Prostate gland (tissue), 2 donors: ENCODE results near the gene TMEM59. TPM values are rescaled to one million over a fixed set of nuclear protein-coding genes. Genes with fewer than 3 reads are reported as not detected.

ENCODE experiments used
- DNase-seq: peaks from one replicate; pipeline ENCODE4 v3.0.0-alpha.2; 2019; ENCODE audit warnings: low spot score
- H3K27ac ChIP-seq, 2 donors: fragments of 200-600 bp; sonication (generic); 2 replicates each; pipeline ENCODE4 v1.5.1; 2017 to 2019
- H3K27me3 ChIP-seq: fragments of 200-600 bp; sonication (generic); replicated peaks from 2 replicates; pipeline ENCODE4 v1.5.1; 2019; ENCODE audit not compliant: insufficient read depth
- H3K36me3 ChIP-seq, 2 donors: fragments of 200-600 bp; sonication (generic); 1 replicate in 1 of 2; 2 replicates in 1 of 2; pipeline versions ENCODE4 v1.5.1 to v1.8.1; 2017 to 2019
- H3K4me1 ChIP-seq: fragments of 200-600 bp; sonication (generic); replicated peaks from 2 replicates; pipeline ENCODE4 v1.5.1; 2019
- H3K4me3 ChIP-seq, 2 donors: fragments of 200-600 bp; sonication (generic); 2 replicates each; pipeline ENCODE4 v1.5.1; 2017 to 2019
- H3K9me3 ChIP-seq: fragments of 200-600 bp; sonication (generic); 2 replicates; pipeline ENCODE4 v1.5.1; 2017
- POLR2A ChIP-seq: fragments of 450-650 bp; IDR thresholded peaks from one replicate; pipeline ENCODE4 v1.6.1; 2016; ENCODE audit warnings: antibody characterized with exemption, mild to moderate bottlenecking
- POLR2AphosphoS5 ChIP-seq: sonication (generic); formaldehyde crosslinking; IDR thresholded peaks from one replicate; pipeline ENCODE4 v1.6.1; 2017; ENCODE audit warnings: antibody characterized with exemption
- WGBS: methylation state at CpG from one replicate; pipeline ENCODE4 v1.1.5; 2018; 5-methylcytosine and 5-hydroxymethylcytosine counted together
- intact Hi-C: fragments of 100-400 bp; cut with DNase I; formaldehyde crosslinking; loops from one replicate; pipeline ENCODE4 v1.14.2; 2022
- total RNA-seq, 2 donors: library from RNA; depleted of rRNA; stranded (reverse); fragments of >200 nt; gene quantifications; one replicate each; pipeline ENCODE4 v1.1.0, GENCODE V29; 2016
- TF ChIP-seq, protein P1 (sequence below), 4 experiments: fragments of 200-600 bp in 2 of 4; fragments of 450-650 bp in 2 of 4; sonication (generic) in 2 of 4; IDR thresholded peaks; 1 replicate in 3 of 4; 2 replicates in 1 of 4; pipeline ENCODE4 v1.5.1; 2016 to 2019; ENCODE audit warnings: antibody characterized with exemption in 4 of 4, mild to moderate bottlenecking in 2 of 4, moderate library complexity in 2 of 4

Gene TMEM59
- total RNA-seq, 2 donors from 2014 or later: 394 to 817 TPM

DNA sequence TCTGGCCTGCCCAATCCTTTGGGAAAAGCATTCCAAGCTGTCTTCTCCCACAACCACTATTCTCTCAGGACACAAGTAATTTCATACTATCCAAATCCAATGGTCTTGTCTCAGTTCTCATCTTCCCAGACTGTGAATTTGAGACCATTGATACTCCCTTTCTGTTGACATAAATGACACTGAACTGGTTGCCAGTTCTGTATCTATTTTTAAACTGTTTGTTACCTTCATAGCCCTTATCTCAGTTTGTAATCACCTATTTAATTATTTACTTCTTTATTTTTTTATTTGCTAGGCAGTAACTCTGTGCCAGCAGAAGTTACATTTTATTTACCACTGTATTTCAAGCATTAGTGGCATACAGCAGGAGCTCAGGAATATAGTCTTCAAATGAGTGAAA, 24.4 kb upstream of the TMEM59 start:
- Histone ChIP-seq H3K4me1 (peaks cover 6% of the 10 kb centered on the region), H3K27ac (peak overlapping the region; percentile 41 to 71), H3K27me3 (no peaks in the 10 kb centered on the region), H3K9me3 (no peaks in the 10 kb centered on the region), H3K4me3 (no peak overlapping the region), H3K36me3 (no peaks in the 10 kb centered on the region)
- DNase-seq: no peak
- TF ChIP-seq POLR2AphosphoS5: peak; percentile 46
- no peak for TF ChIP-seq POLR2A
- intact Hi-C loops: no loop called here

DNA sequence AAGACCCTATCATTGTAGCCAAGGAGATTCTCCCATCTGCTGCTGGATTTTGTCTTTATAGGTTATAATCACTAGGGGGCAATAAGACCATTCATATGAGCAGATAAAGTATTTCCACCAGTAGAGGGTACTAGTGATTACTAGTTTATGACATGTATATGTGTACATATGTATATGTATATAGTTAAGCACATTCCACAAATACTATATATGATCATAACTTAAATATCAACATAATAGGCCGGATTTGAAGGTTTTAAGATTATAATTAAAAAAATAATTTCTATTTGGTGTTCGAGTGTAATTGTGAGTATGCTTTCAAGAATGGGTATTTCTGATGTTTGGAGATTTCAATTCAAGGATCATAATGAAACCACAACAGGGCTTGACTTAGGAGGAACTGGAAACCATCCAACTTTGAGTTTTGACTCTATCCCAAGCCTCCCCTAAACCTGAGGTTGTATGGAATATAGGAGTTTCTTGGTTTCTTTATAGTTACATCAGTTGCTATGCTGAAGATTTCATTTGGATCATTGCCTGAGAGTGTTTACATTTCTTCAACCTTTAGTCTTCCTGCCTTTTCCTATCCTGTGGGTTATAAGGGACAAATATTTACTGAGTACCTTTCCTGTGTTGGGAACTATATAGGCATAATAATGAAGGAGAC, 17.3 kb upstream of the TMEM59 start:
- H3K36me3 ChIP-seq: no peaks in the 10 kb centered on the region
- no peaks in the 10 kb centered on the region for H3K9me3 ChIP-seq
- intact Hi-C loops: loop anchor here (5.0 kb wide), 1 partner anchor 417 kb away; no protein-coding TSS in a partner anchor
- TF ChIP-seq, protein P1, sequence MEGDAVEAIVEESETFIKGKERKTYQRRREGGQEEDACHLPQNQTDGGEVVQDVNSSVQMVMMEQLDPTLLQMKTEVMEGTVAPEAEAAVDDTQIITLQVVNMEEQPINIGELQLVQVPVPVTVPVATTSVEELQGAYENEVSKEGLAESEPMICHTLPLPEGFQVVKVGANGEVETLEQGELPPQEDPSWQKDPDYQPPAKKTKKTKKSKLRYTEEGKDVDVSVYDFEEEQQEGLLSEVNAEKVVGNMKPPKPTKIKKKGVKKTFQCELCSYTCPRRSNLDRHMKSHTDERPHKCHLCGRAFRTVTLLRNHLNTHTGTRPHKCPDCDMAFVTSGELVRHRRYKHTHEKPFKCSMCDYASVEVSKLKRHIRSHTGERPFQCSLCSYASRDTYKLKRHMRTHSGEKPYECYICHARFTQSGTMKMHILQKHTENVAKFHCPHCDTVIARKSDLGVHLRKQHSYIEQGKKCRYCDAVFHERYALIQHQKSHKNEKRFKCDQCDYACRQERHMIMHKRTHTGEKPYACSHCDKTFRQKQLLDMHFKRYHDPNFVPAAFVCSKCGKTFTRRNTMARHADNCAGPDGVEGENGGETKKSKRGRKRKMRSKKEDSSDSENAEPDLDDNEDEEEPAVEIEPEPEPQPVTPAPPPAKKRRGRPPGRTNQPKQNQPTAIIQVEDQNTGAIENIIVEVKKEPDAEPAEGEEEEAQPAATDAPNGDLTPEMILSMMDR (IDR thresholded peaks at IDR 0.05): peak; percentile 49 to 93 (median 80)
- TF ChIP-seq POLR2AphosphoS5 (no peak), POLR2A (no peak)
- no peak for DNase-seq
- H3K4me3 ChIP-seq: no peak overlapping the region
- H3K4me1 ChIP-seq: no peaks in the 10 kb centered on the region
- no peak overlapping the region for H3K27ac ChIP-seq
- no peaks in the 10 kb centered on the region for H3K27me3 ChIP-seq
- 41% methylated on average over 2 of the region's 2 CpGs for WGBS

DNA sequence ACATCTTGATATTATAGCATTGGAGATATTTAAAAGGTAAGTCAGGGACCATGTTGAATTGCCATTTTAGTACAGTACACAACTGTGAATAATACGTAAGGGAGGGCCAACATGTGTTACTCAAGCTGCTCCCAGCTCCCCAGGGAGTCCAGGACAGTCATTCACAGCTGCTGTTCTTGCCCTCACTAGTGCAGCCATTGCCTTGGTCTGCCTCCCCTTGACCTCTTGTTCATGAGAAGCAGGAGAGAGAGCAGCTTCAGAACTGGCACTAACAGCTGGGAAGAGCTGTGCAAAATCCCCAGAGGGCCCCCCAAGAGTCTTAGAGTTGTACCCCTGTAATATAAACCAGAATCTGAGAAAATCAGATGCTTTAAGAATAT, 16.8 kb upstream of the TMEM59 start:
- H3K9me3 ChIP-seq: no peaks in the 10 kb centered on the region
- no peaks in the 10 kb centered on the region for H3K4me1 ChIP-seq
- H3K27ac ChIP-seq: no peak overlapping the region
- no peak overlapping the region for H3K4me3 ChIP-seq
- 83% methylated on average over 1 of the region's 1 CpG for WGBS
- no peak for TF ChIP-seq POLR2A
- TF ChIP-seq, protein P1 (IDR thresholded peaks at IDR 0.05): no peak
- TF ChIP-seq POLR2AphosphoS5: no peak
- H3K27me3 ChIP-seq: no peaks in the 10 kb centered on the region
- intact Hi-C loops: loop anchor here (5.0 kb wide), 1 partner anchor 418 kb away; no protein-coding TSS in a partner anchor
- H3K36me3 ChIP-seq: no peaks in the 10 kb centered on the region
- DNase-seq: no peak

DNA sequence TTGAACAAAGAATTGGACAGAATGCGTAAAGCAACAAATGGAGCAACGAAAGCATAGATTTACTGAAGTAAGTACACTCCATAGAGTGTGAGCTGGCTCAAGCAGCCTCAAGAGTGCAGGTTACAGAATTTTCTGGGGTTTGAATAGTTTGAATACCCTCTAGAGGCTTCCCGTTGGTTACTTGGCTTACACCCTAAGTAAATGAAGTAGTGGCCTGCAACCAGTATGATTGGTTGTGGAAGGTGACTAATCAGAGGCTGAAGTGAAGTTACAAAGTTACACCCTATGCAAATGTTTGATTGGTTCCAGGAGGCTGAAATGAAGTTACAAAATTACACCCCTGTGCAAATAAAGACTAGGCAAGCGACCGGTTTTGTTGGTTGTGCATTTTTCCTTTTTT, 11.3 kb upstream of the TMEM59 start:
- 87% methylated on average over 5 of the region's 5 CpGs for WGBS
- H3K4me1 ChIP-seq: no peaks in the 10 kb centered on the region
- no peak for DNase-seq
- H3K4me3 ChIP-seq: no peak overlapping the region
- no peaks in the 10 kb centered on the region for H3K36me3 ChIP-seq
- TF ChIP-seq, protein P1 (IDR thresholded peaks at IDR 0.05): no peak
- no peak for TF ChIP-seq POLR2AphosphoS5
- no peak for TF ChIP-seq POLR2A
- intact Hi-C loops: no loop called here
- H3K27ac ChIP-seq: no peak overlapping the region
- no peaks in the 10 kb centered on the region for H3K9me3 ChIP-seq
- H3K27me3 ChIP-seq: no peaks in the 10 kb centered on the region

DNA sequence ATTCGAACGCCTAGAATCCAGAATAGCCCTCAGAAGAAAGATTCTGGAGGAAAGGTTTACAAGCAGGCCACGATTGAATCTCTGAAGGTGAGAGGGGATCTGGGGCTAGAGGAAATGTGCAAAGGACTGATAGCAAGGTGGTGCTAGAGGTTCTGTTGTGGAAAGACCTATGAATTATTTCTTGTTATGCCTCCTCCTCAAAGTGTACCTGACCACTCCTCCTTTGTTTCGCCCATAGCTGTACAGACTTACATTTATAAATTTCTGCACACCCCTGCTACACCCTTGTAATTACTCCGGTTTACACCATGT, 1.4 kb upstream of the TMEM59 start:
- Histone ChIP-seq H3K4me1 (no peaks in the 10 kb centered on the region), H3K9me3 (no peaks in the 10 kb centered on the region), H3K27me3 (no peaks in the 10 kb centered on the region), H3K27ac (no peak overlapping the region), H3K36me3 (no peaks in the 10 kb centered on the region), H3K4me3 (peak overlapping the region in 1 of 2 donors; percentile 92)
- intact Hi-C loops: loop anchor here (5.0 kb wide), 2 partner anchors 72 to 708 kb away; partner anchors contain the start of gene PARS2
- DNase-seq: no peak
- no peak for TF ChIP-seq POLR2AphosphoS5
- TF ChIP-seq, protein P1 (IDR thresholded peaks at IDR 0.05): no peak
- TF ChIP-seq POLR2A: no peak
- WGBS: 44% methylated on average over 5 of the region's 5 CpGs
